Common myeloid progenitor, CD34-positive (primary cell): ENCODE measurements around the gene TSNAX.

ENCODE experiments used
- CTCF ChIA-PET: fragments of 350-600 bp; sonication (Branson Sonifier 250); formaldehyde crosslinking; loops from one replicate; lab custom pipeline; 2021; ENCODE audit warnings: antibody characterized with exemption; lab: Charles Lee
- POLR2A ChIA-PET: fragments of 350-600 bp; sonication (Branson Sonifier 250); formaldehyde crosslinking; loops from one replicate; lab custom pipeline; 2021; ENCODE audit warnings: antibody characterized with exemption; lab: Charles Lee
- DNase-seq, 3 donors: peaks; one replicate each; pipeline versions ENCODE4 v3.0.0 to v3.0.0-alpha.2; 2013
- H3K27ac ChIP-seq, 2 experiments: 1 replicate in 1 of 2; 2 replicates in 1 of 2; pipeline ENCODE4 v1.7.0; 2013; ENCODE audit warnings: inconsistent platforms in 2 of 2, low read length in 2 of 2, mild to moderate bottlenecking in 2 of 2, low read depth in 1 of 2, moderate library complexity in 1 of 2; ENCODE audit not compliant: severe bottlenecking in 2 of 2, insufficient read depth in 1 of 2, poor library complexity in 1 of 2
- H3K27me3 ChIP-seq, 5 experiments: replicated peaks in 2 of 5; 1 replicate in 3 of 5; 2 replicates in 2 of 5; pipeline versions ENCODE4 v1.6.1 to v1.7.0; 2013; ENCODE audit warnings: low read length in 4 of 5, mild to moderate bottlenecking in 2 of 5, moderate library complexity in 2 of 5, inconsistent platforms in 1 of 5; ENCODE audit not compliant: insufficient read depth in 5 of 5, control insufficient read depth in 4 of 5
- H3K36me3 ChIP-seq, 4 experiments: 1 replicate in 2 of 4; 2 replicates in 2 of 4; pipeline versions ENCODE4 v1.6.1 to v1.7.0; 2013; ENCODE audit warnings: low read length in 3 of 4, control low read depth in 1 of 4, mild to moderate bottlenecking in 1 of 4; ENCODE audit not compliant: control insufficient read depth in 4 of 4, insufficient read depth in 4 of 4
- H3K4me1 ChIP-seq, 4 experiments: 1 replicate in 3 of 4; 2 replicates in 1 of 4; pipeline versions ENCODE4 v1.6.1 to v1.7.1; 2013; ENCODE audit warnings: low read length in 3 of 4, mild to moderate bottlenecking in 3 of 4, control low read depth in 1 of 4, inconsistent platforms in 1 of 4, moderate library complexity in 1 of 4; ENCODE audit not compliant: control insufficient read depth in 4 of 4, insufficient read depth in 4 of 4; ENCODE audit errors: control extremely low read depth in 1 of 4
- H3K4me3 ChIP-seq, 7 experiments: 1 replicate in 4 of 7; 2 replicates in 3 of 7; pipeline versions ENCODE4 v1.5.1 to v1.7.0; 2013; ENCODE audit warnings: mild to moderate bottlenecking in 7 of 7, low read length in 6 of 7, moderate library complexity in 6 of 7, inconsistent platforms in 2 of 7, low read depth in 2 of 7, control low read depth in 1 of 7; ENCODE audit not compliant: insufficient read depth in 4 of 7, control insufficient read depth in 1 of 7; ENCODE audit errors: extremely low read depth in 1 of 7
- H3K9me3 ChIP-seq, 5 experiments: 1 replicate in 4 of 5; 2 replicates in 1 of 5; pipeline versions ENCODE4 v1.6.1 to v1.7.1; 2013; ENCODE audit warnings: low read length in 4 of 5, mild to moderate bottlenecking in 2 of 5, inconsistent platforms in 1 of 5, low read depth in 1 of 5, moderate library complexity in 1 of 5; ENCODE audit not compliant: control insufficient read depth in 4 of 5, insufficient read depth in 2 of 5; ENCODE audit errors: control extremely low read depth in 1 of 5
- WGBS: methylation state at CpG from one replicate; pipeline ENCODE4 v1.1.5; 2013; ENCODE audit not compliant: insufficient coverage; 5-methylcytosine and 5-hydroxymethylcytosine counted together

TSNAX gene

DNA sequence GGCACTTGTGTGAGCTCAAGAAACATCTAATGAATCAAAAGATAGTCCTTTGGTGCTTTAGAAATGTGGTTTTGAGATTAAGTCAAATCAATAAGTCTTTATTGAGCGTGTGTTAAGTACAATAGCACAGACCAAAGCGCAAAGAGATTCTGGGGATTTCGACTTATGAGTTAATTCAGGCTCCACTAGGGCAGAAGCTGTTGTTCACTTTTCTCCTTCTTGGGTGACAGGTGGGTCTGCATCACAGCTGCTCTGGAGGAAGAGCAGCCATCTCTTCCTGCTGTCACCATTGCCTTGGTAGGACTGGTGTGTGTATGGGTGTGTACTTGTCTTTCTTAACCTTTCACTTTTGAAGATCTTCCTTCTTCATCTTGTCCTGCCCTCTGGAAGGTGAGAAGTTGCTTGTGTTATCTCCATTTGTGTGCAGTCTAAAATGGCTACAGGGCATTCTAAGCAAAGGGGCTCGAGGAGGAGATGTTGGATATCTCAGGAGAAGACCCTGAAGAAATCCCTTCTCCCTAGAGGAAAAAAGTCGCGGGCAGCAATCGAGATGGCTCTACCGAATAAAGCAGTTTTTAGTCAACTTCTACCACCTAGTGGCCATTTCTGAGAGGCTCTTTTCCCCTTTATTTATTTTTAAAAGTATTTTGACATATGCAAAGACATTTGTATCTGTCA is 75.3 kb downstream of the TSNAX start:
- WGBS = 68% methylated on average over 4 of the region's 8 CpGs
- CTCF ChIA-PET = interaction anchor here (0.8 to 1.3 kb wide), 4 partner anchors 9 to 255 kb away, joined by 3 to 5 read pairs (median 3); no protein-coding TSS in a partner anchor
- H3K9me3 ChIP-seq = peaks cover 0 to 4% (median 0%) of the 10 kb centered on the region in 5 experiments
- H3K36me3 ChIP-seq = no peaks in the 10 kb centered on the region
- peaks cover 2 to 11% (median 6%) of the 10 kb centered on the region in 4 experiments for H3K4me1 ChIP-seq
- H3K4me3 ChIP-seq = peak overlapping the region in 6 of 7 experiments; percentile 60 to 84 (median 70)
- no peaks in the 10 kb centered on the region for H3K27me3 ChIP-seq
- POLR2A ChIA-PET = no interaction called here
- peak; percentile 57 to 74 (median 70) for DNase-seq
- H3K27ac ChIP-seq = no peak overlapping the region

DNA sequence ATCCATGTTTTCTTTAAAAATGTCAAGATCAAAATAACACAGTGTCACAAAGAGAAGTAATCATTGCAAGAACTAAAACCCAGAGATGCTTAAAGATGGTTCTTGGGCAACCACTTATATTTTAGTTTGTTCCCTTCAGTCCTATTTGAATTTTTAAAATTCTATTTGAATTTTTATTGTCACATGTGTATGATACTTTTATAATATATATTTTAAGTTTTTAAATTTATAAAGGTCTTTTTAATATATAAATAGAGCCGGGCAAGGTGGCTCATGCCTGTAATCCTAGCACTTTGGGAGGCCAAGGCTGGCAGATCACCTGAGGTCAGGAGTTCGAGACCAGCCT is 75.8 kb downstream of the TSNAX start:
- peaks cover 0 to 11% (median 5%) of the 10 kb centered on the region in 4 experiments for H3K4me1 ChIP-seq
- no peak for DNase-seq
- WGBS = no CpG with 5 or more reads among the region's 2 CpGs
- H3K4me3 ChIP-seq = peak overlapping the region in 2 of 7 experiments; percentile 60 to 84
- ChIA-PET CTCF (interaction anchor here (1.2 to 1.3 kb wide), 2 partner anchors 13 to 250 kb away, joined by 3 to 5 read pairs; no protein-coding TSS in a partner anchor), POLR2A (no interaction called here)
- peaks cover 0 to 5% (median 0%) of the 10 kb centered on the region in 5 experiments for H3K9me3 ChIP-seq
- H3K27ac ChIP-seq = no peak overlapping the region
- H3K36me3 ChIP-seq = no peaks in the 10 kb centered on the region
- H3K27me3 ChIP-seq = no peaks in the 10 kb centered on the region

DNA sequence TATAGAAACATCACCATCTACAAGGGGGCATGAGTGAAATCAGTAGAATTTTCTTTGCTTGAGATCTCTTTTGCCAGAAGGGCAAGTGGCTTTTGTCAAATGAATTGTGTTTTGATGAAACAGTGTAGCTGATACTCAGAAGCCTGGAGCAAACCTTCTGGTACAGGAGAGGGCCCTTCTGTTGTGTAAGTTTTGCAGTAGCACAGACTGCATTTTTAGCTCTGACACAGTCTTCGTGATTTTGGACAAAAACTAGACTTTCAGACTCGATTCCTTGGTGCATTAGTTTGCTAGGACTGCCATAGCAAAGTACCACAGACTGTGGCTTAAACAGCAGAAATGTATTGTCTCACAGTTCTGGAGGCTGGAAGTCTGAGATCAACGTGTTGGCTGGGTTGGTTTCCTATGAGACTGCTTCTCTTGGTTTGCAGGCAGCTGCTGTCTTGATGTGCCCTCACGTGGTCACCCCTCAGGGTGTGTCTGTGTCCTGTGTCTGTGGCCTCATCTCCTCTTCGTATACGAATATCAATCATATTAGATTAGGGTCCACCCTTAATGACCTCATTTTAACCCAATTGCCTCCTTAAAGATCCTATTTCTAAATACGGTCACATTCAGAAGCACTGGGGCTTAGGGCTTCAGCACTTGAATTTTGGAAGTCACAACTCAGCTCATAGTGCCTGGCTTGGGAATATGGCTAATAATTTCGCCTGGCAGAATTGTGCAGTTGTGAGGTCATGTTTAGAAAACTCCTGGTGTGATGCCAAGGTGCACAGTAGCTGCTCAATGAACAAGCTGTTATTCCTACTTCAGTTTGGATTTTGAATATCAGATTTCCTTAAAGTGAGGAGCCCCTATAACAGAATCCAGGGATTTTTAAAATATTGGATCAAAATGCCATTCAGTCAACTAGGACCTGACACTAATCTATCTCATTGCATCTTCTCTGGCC is 77.0 kb downstream of the TSNAX start:
- 75% methylated on average over 7 of the region's 8 CpGs for WGBS
- POLR2A ChIA-PET = no interaction called here
- Histone ChIP-seq H3K4me1 (peaks cover 0 to 18% (median 5%) of the 10 kb centered on the region in 4 experiments), H3K27me3 (no peaks in the 10 kb centered on the region), H3K36me3 (no peaks in the 10 kb centered on the region), H3K27ac (no peak overlapping the region), H3K9me3 (peaks cover 0 to 5% (median 0%) of the 10 kb centered on the region in 5 experiments), H3K4me3 (no peak overlapping the region)
- DNase-seq = peak in 1 of 3 donors; percentile 24
- CTCF ChIA-PET = interaction anchor here (0.6 to 3.8 kb wide), 7 partner anchors 9 to 248 kb away, joined by 3 to 13 read pairs (median 4); no protein-coding TSS in a partner anchor

DNA sequence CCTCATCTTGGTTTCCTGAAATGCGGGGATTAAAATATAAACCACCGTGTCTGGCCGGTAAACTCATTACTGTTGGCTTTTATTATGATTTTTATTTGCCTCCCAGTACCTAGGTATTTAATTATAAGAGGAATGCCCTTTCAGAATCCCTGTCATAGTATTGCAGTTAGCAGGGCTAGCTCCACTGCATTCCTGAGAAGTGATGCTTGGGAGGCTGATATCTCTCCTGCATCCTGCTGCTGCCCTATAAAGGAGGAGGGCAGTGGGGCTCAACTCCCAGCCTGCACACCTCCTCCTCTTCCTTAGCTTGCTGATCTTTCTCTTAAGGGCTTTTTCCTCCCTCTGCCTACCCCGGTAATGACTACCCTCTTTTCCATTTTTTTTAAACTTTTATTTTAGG is 78.2 kb downstream of the TSNAX start:
- no peak overlapping the region for H3K27ac ChIP-seq
- no peaks in the 10 kb centered on the region for H3K36me3 ChIP-seq
- peaks cover 0 to 5% (median 0%) of the 10 kb centered on the region in 5 experiments for H3K9me3 ChIP-seq
- no peaks in the 10 kb centered on the region for H3K27me3 ChIP-seq
- 80% methylated on average over 2 of the region's 4 CpGs for WGBS
- CTCF ChIA-PET = interaction anchor here (0.9 to 3.8 kb wide), 5 partner anchors 14 to 249 kb away, joined by 3 to 13 read pairs (median 3); partner anchors contain the start of gene DISC1
- peaks cover 3 to 31% (median 14%) of the 10 kb centered on the region in 4 experiments for H3K4me1 ChIP-seq
- DNase-seq = no peak
- no peak overlapping the region for H3K4me3 ChIP-seq
- POLR2A ChIA-PET = no interaction called here

DNA sequence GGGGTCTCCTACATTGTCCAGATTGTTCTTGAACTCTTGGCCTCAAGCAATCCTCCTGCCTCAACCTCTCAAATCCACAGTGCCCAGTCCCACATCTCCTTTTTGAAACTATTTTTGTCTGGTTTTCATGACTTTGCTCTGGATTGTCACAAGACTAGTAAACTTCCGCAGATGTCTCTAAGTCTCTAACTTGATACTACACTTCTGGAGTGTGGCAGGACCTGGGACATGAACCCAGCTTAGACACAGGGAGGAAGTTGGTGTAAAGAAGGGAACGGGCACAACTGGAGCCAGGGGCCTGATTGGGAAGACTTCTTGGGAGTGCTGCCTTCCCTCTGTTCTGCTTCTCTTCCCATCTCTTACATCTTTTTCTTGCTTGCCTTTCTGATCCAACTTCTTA is 81.9 kb downstream of the TSNAX start:
- CTCF ChIA-PET = no interaction called here
- H3K4me1 ChIP-seq = peaks cover 25 to 56% (median 36%) of the 10 kb centered on the region in 4 experiments
- H3K36me3 ChIP-seq = no peaks in the 10 kb centered on the region
- POLR2A ChIA-PET = no interaction called here
- DNase-seq = no peak
- H3K27me3 ChIP-seq = no peaks in the 10 kb centered on the region
- H3K4me3 ChIP-seq = no peak overlapping the region
- peaks cover 0 to 7% (median 0%) of the 10 kb centered on the region in 5 experiments for H3K9me3 ChIP-seq
- no CpG with 5 or more reads among the region's 2 CpGs for WGBS
- H3K27ac ChIP-seq = no peak overlapping the region

DNA sequence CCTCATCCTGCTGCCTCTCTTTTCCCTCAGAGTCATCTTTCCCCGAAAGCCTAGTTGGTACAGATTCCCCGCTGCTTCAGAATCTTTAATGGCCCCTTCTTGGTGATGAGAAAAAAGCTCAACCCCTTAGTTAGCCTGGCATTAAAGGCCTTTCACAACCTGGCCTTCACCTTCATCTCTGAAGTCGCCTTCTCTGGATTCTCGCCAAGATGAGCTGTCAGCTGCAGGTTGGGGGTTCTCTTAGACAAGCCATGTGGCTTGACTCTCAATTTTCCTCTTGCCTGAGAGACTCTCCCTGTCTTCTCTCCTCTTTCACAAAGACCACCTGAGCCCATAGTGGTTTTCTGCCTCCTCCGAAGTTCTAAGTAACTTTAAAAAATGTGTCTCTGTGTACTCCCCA is 82.6 kb downstream of the TSNAX start:
- Histone ChIP-seq H3K4me3 (no peak overlapping the region), H3K9me3 (peaks cover 0 to 7% (median 0%) of the 10 kb centered on the region in 5 experiments), H3K4me1 (peaks cover 25 to 54% (median 36%) of the 10 kb centered on the region in 4 experiments), H3K27ac (no peak overlapping the region), H3K36me3 (no peaks in the 10 kb centered on the region), H3K27me3 (no peaks in the 10 kb centered on the region)
- WGBS = 74% methylated on average over 5 of the region's 5 CpGs
- ChIA-PET CTCF (interaction anchor here (0.8 to 2.6 kb wide), 5 partner anchors 10 to 98 kb away, joined by 3 to 8 read pairs (median 4); no protein-coding TSS in a partner anchor), POLR2A (interaction anchor here (0.6 kb wide), 1 partner anchor 1451 kb away, joined by 3 read pairs; no protein-coding TSS in a partner anchor)
- no peak for DNase-seq
